ENCODE data around the gene MSANTD1. TPM values are rescaled to one million over a fixed set of nuclear protein-coding genes. Genes with fewer than 3 reads are reported as not detected.
"Not testable (repeated sequence)": the region's sequence is repeated elsewhere in the genome, so short reads cannot be mapped to it uniquely, and the experiment has no call there.

Gene MSANTD1
- total and polyA plus RNA-seq, 8 donors, result 0.31 to 5.8 (median 2.6) TPM; not detected in 2

- intact Hi-C loops (cut with DNase I; ENCODE audit: low total_unique reads), result no loop called here
- Histone ChIP-seq H3K27me3 (no peaks in the 10 kb centered on the region), H3K4me3 (no peak overlapping the region), H3K36me3 (no peaks in the 10 kb centered on the region), H3K4me1 (peaks cover 33 to 62% (median 47%) of the 10 kb centered on the region in 4 donors), H3K27ac (peak overlapping the region in 1 of 5 donors; percentile 33), H3K9me3 (peaks cover 0 to 4% (median 0%) of the 10 kb centered on the region in 4 donors)
- WGBS, 5 donors, result 66 to 88% (median 72%) methylated on average over 13 to 19 of the region's 19 CpGs
- TF ChIP-seq POLR2AphosphoS5 (IDR thresholded peaks at IDR 0.05), result no peak
- TF ChIP-seq EP300 (IDR thresholded peaks at IDR 0.05), result no peak
- TF ChIP-seq CTCF (IDR thresholded peaks at IDR 0.05), result no peak
- no peak for TF ChIP-seq POLR2A (IDR thresholded peaks at IDR 0.05)
- no peak for DNase-seq
Measured at GRCh38 chr4:3299976-3300671, 51.2 kb downstream of the MSANTD1 start.

GRCh38 chr4:3300882-3301281 is 51.9 kb downstream of the MSANTD1 start:
- H3K36me3 ChIP-seq; H3K9me3 ChIP-seq; H3K4me3 ChIP-seq; DNase-seq; H3K27me3 ChIP-seq; intact Hi-C loops (cut with DNase I; ENCODE audit: low total_unique reads): not testable (repeated sequence)
- Histone ChIP-seq H3K4me1 (peaks cover 41 to 68% (median 55%) of the 10 kb centered on the region in 4 donors), H3K27ac (peak overlapping the region in 2 of 5 donors; percentile 7 to 33)
- 79 to 87% (median 80%) methylated on average over 15 of the region's 15 CpGs for WGBS, 5 donors

GRCh38 chr4:3301450-3302172 is 52.7 kb downstream of the MSANTD1 start:
- no peaks in the 10 kb centered on the region for H3K27me3 ChIP-seq
- no peaks in the 10 kb centered on the region for H3K36me3 ChIP-seq
- H3K9me3 ChIP-seq, result peaks cover 0 to 4% (median 0%) of the 10 kb centered on the region in 4 donors
- TF ChIP-seq EP300 (IDR thresholded peaks at IDR 0.05) (no peak), POLR2AphosphoS5 (IDR thresholded peaks at IDR 0.05) (no peak), POLR2A (IDR thresholded peaks at IDR 0.05) (no peak), CTCF (IDR thresholded peaks at IDR 0.05) (no peak)
- H3K4me3 ChIP-seq, result no peak overlapping the region
- peak overlapping the region in 4 of 5 donors; percentile 7 to 34 (median 28) for H3K27ac ChIP-seq
- peaks cover 48 to 71% (median 59%) of the 10 kb centered on the region in 4 donors for H3K4me1 ChIP-seq
- WGBS, 5 donors, result 67 to 89% (median 74%) methylated on average over 15 of the region's 15 CpGs
- intact Hi-C loops (cut with DNase I; ENCODE audit: low total_unique reads), result no loop called here
- no peak for DNase-seq

- Histone ChIP-seq H3K4me3 (no peak overlapping the region), H3K9me3 (peaks cover 0 to 4% (median 0%) of the 10 kb centered on the region in 4 donors), H3K4me1 (peaks cover 50 to 72% (median 61%) of the 10 kb centered on the region in 4 donors), H3K27me3 (no peaks in the 10 kb centered on the region), H3K27ac (peak overlapping the region in 4 of 5 donors; percentile 24 to 34 (median 28)), H3K36me3 (no peaks in the 10 kb centered on the region)
- WGBS, 5 donors, result 30 to 50% (median 37%) methylated on average over 8 to 17 of the region's 17 CpGs
- no peak for TF ChIP-seq EP300 (IDR thresholded peaks at IDR 0.05)
- no peak for TF ChIP-seq POLR2A (IDR thresholded peaks at IDR 0.05)
- peak in 1 of 3 donors; percentile 14 for TF ChIP-seq POLR2AphosphoS5 (IDR thresholded peaks at IDR 0.05)
- TF ChIP-seq CTCF (IDR thresholded peaks at IDR 0.05), result no peak
- intact Hi-C loops (cut with DNase I; ENCODE audit: low total_unique reads), result no loop called here
- peak; percentile 48 to 77 for DNase-seq
Measured at GRCh38 chr4:3302173-3302785, 53.3 kb downstream of the MSANTD1 start.
